GM21737 (cell line): ENCODE data around the gene CIBAR2.
A peak's percentile ranks its signal among the peaks of the same experiment; 100 is the strongest.
"Not testable (repeated sequence)": the region's sequence is repeated elsewhere in the genome, so short reads cannot be mapped to it uniquely, and the experiment has no call there.

Experiments
- ATAC-seq: cut with Tn5 transposase; IDR thresholded peaks from one replicate; pipeline ENCODE4 v1.9.1; 2021; ENCODE audit warnings: mild to moderate bottlenecking, moderate library complexity; ENCODE audit not compliant: unreplicated experiment

The CIBAR2 gene

DNA sequence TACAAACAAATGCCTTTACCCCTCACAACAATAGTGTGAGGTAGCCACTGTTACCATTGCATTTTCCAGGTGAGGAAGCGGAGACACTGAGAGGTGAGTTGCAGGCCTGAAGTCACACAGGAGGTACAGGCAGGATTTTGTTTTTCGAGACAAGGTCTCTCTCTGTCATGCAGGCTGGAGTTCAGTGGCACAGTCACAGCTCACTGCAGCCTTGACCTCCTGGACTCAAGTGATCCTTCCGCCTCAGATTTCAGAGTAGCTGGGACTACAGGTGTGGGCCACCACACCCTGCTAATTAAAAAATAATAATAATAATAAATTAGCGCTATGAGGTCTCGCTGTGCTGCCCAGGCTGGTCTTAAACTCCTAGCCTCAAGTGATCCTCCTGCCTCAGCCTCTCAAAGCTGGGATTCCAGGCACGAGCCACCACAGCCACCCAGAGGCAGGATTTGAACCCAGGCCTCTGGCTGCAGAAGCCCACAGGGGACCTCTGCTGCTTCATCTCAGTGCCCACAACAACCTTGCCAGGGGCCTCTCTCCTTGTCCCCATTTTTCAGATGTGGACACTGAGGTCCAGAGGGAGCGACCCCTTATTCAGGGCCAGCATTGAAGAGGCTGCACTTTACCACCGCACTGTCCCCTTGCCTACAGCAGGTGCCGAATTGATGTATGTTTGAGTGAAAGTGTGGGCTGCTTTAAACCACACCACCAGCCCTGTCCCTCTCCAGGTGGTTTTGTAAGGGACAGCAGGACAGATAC lies 16.0 kb upstream of the CIBAR2 start:
- no peak for ATAC-seq

DNA sequence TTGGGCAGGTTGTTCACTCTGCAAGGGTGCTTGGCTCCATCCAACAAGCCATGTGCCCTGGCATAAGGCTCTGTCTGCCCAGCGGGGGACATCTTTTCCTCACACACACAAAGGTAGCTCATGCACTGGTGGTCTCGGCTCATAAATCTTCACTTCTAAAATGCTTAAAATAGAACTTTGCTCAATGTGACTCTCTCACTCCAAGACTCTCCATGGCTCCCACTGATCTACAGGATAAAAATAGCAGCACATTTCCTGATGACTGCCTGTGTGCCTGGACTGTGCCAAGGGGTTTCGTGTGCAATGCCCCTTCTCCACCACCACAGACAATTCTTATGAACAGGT lies 15.1 kb upstream of the CIBAR2 start:
- ATAC-seq, result no peak

DNA sequence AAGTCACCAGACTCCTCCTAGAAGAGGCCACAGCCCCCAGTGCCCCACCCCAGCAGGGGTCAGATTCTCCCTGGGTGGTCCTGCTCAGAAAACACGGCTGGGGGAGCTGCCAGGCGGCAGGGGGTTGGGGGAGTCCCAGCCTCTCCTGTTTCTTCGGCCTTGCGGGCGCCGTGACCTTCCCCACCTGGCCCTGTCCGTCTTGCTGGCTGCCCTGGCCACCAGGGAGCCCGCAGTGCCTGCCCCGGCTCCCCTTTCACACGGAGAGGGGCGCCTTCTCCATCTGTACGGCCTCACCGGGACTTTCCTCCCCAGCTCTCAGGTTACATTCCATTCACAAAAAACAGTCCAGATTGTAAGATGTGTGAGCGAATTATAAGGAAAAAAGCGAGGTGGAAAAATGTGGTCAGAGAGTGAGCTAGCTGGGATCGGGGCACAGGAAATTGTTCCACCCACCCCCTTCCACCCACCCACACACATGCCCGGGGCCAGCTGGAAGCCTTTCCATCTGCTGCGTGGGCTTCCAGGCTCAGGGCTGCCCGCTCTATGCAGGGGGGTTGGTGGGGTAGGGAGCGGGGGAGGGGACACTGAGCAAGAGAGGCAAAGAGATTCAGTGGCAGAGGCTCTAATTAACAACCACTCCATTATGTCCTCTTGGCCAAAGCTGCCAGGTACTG lies 14.6 kb upstream of the CIBAR2 start:
- no peak for ATAC-seq

DNA sequence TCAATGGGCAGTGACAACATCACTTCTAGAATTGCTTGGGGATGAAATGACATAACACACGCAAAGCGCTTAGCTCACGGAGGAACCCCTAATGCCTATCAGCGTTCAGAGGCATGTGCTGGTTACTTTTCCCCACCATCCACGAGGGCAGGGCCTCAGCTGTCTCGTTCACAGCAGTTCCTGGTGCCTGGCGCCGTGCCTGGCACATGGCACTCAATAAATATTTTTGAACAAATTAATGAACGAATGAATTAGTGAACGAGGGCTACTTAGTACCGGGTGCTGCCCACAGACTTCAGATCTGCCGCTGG lies 14.1 kb upstream of the CIBAR2 start:
- no peak for ATAC-seq

DNA sequence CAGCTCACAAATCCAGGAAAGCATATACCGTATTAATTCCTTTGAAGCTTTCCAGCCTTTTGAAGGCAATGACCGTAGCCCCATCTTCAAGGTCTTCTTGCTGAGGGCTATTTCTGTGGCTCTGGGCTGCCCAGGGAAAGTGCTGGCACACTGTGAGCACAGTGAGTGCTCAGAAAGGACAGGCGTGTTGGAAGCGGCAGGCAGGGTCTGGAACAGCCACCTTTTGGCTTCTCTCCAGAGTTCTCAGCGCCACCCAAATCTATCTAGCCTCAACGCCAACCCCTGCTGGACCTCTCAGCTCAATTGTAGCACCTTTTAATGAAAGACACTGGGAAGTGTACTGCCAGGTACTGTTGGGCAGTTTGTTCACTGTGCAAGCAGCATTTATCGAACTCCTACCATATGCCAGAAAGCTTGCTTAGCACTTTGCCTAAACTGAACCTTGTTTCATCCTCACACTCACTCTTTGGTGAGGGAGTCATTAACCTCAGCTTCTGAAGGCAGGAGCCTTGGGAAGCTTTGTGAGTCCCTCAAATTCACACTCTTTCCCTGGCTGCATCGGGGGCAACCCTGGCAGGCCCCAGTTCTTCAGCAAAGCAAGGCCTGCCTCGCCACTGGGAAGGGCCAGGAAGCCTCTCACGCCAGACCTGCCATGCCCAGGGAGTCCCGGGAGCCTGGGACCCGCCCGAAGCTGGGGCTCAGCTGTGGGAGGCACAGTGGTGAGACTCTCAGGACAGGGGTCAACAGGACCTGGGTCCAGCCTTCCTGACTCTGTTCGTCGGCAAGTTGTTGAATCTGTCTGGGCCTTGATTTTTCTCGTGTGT lies 13.5 kb upstream of the CIBAR2 start:
- no peak for ATAC-seq

DNA sequence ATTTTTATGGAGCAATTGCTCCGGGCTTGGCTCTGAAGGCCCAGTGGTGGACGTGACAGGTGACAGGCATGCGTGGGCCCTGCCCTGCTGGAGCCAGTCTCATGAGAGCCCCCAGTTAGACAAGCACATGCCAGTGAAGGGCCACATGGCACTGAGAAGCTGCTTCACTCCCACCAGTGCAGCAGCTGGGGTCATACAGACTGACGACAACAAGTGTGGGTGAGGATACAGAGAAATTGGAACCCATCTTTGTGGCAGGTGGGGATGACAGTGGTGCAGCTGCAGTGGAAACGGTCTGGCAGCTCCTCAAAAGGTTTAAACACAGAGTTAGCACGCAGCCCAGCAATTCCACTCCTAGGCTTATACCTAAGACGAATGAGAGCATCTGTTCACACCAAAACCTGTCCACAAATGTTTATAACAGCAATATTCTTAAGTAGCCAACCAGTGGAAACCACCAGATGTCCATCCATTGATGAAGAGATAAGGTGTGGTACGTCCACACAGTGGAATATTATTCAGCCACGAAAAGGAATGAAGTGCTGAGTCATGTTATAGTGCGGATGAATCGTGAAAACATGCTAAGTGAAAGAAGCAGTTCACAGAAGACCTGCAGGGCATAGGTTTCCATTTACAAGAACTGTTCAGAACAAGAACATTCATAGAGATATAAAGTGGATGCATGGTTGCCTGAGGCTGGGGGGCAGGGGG lies 12.5 kb upstream of the CIBAR2 start:
- no peak for ATAC-seq

DNA sequence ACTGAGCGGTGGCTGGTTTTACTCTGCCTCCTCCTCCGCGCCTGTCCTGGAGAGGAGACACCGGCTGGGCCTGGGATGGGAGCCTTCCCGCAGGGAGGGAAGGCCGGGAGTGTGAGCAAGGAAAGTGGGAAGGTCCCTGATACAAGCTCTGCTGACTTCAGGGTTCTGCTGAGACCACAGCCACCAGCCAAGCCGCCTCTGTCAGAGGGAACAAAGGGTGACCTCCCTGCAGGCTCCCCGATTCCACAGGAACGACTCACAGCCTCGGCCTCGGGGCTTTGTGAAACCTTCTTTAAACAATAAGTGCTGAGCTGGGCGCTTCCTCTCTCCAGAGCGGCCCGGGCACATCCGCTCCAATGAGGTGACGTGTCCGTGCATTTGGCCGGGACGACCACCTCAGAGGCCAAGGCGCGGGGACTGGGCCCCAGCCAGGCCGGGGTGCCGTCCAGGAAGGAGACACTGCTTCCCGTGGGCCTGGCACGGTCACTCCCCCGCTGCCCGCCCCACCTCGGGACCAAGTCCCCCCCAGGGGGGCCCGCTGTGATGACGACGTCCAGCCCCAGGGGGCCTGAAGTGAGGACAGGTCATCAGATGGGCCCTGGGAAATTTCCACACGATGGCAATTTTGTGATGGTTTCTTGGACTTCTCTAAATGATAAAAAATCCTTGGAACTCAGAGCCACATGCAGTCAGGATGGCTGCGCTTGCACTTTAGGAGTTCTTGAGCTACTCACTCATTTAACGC lies 11.8 kb upstream of the CIBAR2 start:
- no peak for ATAC-seq

DNA sequence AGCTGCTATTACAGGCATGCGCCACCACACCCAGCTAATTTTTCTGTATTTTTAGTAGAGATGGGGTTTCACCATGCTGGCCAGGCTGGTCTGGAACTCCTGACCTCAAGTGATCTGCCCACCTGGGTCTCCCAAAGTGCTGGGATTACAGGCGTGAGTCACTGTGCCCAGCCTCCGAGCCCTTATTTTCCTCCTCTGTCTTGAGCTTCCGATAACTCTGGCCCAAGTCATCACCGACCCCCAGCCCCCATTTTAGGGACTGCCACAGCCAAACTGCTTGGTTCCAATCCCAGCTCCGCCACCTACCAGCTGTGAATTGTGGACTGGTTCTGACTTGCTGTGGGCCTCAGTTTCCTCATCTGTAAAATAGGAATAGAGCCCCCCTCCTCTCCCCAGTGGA lies 11.2 kb upstream of the CIBAR2 start:
- not testable (repeated sequence) for ATAC-seq

DNA sequence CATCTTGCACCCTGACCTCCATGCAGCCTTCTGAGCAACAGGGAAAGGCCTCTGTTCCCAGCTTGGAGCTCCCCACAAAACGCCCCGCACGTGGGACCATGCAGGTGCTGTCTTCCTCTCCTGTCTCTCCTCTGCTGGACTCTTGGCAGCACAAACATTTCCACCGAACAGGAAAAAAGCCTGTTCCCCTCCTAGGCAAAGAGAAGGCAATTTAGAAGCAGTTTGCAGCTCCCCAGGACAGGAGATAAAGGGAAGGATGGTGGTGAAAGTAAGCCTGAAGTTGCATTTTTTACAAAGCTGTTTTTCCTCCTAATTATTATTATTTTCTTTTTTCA lies 7.7 kb upstream of the CIBAR2 start:
- no peak for ATAC-seq

DNA sequence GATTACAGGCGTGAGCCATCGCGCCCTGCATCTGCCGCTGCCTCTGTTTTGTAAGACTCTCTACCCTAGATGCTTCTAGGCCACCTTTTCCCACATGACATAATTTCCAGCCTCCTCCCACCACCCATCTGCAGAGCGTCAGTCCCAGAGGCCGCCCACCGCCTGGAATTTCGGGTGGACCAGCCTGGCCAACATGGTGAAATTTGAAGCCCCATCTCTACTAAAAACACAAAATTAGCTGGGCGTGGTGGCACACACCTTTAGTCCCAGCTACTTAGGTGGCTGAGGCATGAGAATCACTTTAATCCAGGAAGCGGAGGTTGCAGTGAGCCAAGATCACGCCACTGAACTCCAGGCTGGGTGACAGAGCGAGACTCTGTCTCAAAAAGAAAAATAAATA lies 5.1 kb upstream of the CIBAR2 start:
- ATAC-seq, result no peak

DNA sequence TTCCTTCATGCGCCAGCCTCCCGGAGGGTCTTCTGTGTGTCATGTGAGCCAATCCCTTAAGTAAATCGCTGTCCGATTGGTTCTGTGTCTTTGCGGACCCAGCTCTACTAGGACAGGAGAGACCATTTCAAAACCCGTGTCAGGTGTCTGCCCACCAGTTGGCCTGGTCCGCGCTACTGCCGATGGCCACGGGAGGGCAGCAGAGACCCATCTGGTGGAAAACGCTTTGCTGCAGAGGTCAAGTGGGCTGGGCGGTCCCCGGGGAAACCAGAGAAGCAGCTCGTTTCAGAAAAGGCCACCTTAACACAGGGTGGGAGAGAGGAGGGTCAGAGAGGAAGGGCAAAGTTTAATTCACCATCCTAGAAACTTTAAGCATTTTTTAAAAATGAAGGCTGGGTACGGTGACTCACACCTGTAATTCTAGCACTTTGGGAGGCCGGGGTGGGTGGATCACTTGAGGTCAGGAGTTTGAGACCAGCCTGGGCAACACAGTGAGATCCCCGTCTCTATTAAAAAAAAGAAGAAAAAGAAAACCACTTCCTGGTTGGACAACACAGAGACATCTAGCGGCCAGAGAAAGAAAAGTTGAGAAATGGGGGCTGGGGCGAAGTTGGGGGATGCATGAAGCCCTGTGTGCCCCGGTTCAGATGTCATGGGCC lies 2.8 kb upstream of the CIBAR2 start:
- peak; percentile 69 for ATAC-seq

DNA sequence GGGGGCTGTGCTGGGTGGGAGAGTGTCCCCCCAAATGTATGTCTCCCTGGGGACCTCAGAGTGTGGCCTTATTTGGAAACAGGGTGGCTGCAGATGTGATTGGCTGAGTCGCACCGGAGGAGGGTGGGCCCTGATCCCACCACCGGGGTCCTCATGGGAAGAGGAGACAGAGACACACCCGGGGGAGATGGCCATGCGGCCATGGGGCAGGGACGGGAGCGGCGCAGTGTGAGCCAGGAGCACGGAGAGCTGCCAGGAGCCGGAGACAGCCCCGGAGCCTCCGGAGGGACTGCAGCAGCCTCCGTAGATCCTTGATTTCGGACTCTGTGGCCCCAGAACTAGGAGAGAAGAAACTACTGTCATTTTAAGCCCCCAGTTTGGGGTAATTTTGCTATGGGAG lies 1.6 kb upstream of the CIBAR2 start:
- no peak for ATAC-seq

DNA sequence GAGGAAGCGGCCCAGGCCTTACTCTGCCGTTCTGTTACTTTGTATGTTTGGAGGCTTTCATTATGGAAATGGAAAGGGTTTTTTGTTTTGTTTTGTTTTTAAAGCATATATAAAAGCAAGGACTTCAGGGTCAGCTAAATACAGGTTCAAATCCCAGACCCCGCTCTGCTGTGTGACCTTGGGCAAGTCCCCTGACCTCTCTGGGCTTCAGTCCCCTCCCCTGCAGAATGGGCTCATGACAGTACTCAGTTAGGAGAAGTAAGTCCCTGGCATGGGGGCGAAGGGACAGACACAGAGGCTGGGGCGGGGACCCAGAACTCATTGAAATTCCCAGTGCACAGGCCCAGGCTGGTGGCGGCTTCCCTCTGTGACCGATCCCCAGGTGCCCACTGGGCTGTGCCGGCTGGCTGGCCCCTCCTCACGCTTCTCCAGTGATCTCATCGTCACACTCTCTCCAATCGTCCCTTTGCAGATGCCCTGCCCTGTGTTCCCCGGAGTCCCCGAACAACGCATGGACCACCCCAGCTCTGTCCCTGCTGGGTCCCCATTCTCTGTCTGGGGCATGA lies 979 bp upstream of the CIBAR2 start:
- no peak for ATAC-seq

DNA sequence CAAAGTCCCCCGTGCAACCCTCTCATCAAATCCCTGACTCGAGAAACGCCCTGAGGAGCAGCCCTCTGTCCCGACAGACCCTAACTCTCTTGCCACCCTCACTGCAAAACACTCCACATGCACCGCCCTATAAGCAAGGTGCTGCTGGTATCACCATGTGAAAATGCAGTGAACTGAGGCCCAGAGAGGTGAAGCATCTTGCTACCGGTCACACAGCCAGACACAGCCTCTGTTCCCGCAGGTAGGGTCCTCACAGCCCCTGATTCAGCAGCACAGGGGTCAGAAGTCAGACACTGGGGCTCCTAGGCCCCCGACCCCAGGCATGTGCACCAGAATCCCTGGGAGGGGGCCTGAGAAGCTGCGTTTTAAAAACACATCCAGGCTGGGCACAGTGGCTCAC lies 1.1 kb downstream of the CIBAR2 start:
- no peak for ATAC-seq

DNA sequence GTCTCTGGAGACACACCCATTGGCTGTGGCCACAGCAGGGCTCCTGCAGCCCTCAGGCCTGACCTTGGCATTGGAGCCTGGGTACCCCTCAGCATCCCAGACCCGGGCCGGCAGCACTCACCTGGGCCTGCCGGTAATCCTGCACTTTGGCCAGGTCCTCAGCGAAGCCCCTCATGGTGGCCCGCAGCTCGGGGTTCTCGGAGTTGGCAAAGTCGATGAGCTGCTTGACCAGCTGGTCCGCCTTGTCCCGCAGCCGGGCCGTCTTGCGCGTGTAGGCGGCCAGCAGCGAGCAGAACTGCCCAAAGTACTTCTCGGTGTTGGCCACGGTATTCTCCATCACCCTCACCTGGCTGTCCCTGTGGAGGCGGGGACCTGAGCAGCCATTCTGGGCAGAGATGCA lies 2.2 kb downstream of the CIBAR2 start:
- no peak for ATAC-seq

DNA sequence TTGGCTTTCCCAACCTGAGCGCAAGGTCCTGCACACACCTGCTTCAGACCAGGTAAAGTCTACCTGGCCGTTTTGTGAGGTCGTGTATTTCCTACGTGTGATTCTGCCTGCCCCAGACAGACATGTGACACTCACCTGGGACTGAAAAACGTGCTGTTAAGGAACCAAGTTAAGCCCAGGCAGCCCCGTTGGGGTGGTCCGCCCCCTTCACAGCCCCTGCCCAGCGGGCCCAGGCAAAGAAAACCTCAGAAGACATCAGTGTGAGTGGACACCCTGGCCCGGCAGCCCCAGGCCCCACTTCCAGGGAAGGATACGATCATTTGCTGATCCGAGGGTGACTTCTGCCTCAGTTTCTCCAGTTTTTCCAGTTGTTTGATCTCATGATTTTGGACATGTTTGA lies 4.7 kb downstream of the CIBAR2 start:
- ATAC-seq, result no peak

DNA sequence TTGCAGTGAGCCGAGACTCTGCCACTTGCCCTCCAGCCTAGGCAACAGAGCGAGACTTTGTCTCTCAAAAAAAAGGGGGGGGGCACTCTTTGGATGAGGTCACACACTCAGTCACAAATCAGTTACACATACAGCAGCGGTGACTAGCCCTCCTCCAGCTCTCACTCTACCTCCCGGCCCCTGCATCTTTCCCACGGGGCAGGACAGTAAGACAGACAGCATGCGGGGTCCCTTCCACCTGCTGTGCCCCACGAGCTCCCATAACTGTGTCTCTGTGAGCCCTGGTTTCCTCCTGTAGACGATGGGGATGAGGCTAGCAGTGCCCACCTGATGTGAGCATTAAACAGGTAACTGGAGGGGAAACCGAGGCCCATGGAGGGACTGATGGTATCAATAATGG lies 5.2 kb downstream of the CIBAR2 start:
- no peak for ATAC-seq

DNA sequence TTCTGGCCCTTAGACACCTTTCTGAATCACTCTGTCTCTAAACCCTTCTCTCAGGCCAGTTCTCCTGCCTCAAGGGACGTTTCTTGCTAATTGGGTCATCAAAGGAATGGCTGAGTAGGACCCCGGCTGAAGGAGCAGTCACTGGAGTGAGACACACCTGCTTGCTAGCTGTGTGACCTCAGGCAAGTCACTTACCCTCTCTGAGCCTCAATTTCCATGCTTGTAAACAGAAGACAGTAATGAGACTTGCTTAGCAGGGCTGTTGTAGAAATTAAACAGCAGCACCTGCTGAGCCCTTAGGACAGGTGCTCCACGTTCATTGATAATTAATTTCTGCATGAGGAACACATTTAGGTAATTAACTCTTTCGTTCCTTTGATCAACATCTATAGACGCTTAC lies 6.8 kb downstream of the CIBAR2 start:
- ATAC-seq, result no peak

DNA sequence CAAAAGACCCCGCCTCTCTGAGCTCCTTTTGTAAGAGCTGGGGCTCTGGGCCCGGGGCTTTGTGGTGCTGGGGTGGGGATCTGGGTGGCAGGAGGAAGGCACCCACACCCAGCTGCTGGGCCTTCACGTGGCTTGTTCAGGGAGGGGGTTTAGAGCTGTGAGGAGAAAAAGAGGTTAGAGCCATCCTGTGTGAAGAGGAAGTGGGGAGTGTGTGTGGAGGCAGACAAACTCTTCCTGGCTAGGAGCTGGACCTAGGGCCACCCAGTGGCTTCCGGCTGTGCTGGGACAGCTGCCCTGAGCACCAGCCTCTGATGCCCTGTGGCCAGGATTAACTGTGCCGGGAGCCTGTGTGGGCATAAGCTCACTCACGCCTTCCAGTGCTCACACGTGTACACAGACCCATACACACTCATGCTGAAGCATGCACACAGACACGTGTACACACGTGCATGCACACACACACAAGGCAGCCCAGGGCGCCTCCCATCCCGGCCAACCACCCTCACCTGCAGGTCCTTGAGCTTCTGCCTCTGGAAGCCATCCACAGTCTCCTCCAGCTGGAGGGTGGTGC lies 7.4 kb downstream of the CIBAR2 start:
- ATAC-seq, result no peak

DNA sequence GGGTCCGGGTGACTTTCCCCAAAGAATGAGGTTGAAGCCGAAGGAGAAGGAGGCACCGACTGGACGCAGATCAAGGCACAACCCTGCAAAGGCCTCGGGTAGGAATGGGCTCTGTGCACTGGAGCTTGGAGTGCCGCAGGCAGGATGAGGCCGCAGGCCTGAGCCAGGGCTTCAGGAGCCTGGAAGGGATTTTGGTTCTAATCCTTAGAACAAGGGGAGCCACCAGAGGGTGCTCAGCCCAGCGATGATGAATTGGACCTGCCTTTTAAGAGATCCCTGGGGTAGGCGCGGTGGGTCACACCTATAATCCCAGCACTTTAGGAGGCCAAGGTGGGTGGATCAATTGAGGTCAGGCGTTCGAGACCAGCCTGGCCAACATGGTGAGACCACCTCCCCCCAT lies 8.1 kb downstream of the CIBAR2 start:
- ATAC-seq, result no peak
